CD4-positive, alpha-beta T cell treated with Interleukin-6 for 4 hours (primary cell): ENCODE measurements around the gene AK1.
"Not testable (repeated sequence)": the region's sequence is repeated elsewhere in the genome, so short reads cannot be mapped to it uniquely, and the experiment has no call there.

ENCODE experiments used
- DNase-seq: peaks from one replicate; pipeline ENCODE4 v3.0.0-alpha.2; 2020; ENCODE audit warnings: mixed read lengths

The AK1 gene

DNA sequence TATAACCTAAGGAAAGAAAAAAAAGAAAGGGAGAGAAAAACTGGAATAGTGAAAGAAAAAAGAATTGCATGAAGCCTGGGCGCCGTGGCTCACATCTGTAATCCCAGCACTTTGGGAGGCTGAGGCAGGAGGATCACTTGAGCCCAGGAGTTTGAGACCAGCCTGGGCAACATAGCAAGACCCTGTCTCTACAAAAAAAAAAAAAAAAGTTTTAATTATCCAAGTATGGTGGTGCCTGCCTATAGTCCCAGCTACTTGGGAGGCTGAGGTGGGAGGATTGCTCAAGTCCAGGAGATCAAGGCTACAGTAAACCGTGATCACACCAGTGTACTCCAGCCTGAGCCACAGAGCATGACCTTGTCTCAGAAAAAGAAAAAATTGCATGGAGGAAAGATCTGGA, 4.2 kb upstream of the AK1 start:
- DNase-seq: not testable (repeated sequence)

DNA sequence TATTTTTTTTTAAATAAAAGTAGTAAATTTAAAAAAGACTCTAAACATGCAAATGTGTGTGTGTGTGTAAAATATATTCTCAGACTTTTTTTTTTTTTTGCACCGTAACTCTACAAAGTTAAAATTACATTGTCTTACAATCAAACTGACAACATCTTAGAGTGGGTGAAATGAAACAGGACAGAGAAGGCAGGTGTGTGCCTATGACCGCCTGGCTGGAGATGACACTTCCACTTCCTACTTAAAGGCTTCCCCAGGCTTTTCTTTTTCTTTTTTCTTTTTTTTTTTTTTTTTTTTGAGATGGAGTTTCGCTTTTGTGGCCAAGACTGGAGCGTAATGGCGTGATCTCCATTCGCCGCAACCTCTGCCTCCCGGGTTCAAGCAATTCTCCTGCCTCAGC, 2.7 kb upstream of the AK1 start:
- DNase-seq: no peak

DNA sequence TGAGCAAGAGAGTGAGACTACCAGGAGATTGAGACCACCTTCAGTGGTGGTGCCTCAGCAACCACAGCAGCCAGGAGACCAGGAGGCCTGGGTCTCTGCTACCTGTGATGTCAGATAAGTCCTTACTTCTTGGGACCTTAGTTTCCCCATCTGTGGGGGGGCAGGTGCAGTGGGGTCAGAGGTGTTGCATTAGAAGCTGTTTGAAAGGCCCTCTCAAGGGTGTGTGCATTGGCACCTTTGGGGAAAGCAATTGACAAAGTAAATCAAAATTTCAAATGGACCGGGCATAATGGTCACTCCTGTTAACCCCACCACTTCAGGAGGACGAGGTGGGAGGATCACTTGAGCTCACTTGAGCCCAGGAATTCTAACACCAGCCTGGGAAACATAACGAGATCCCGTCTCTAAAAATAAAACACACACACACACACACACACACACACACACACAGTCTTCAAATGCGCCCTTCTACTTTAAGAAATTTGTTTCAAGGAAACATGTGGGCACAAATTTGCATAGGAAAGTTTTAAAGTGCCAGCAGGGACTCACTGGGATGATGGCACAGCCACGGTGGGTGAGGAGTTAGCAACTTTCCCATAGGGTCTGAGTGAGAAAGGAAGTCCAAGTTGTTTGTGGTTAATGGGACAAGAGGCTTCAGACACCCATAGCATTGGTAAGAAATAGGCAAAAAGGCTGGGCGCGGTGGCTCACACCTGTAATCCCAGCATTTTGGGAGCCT, 1.3 kb upstream of the AK1 start:
- DNase-seq: no peak

DNA sequence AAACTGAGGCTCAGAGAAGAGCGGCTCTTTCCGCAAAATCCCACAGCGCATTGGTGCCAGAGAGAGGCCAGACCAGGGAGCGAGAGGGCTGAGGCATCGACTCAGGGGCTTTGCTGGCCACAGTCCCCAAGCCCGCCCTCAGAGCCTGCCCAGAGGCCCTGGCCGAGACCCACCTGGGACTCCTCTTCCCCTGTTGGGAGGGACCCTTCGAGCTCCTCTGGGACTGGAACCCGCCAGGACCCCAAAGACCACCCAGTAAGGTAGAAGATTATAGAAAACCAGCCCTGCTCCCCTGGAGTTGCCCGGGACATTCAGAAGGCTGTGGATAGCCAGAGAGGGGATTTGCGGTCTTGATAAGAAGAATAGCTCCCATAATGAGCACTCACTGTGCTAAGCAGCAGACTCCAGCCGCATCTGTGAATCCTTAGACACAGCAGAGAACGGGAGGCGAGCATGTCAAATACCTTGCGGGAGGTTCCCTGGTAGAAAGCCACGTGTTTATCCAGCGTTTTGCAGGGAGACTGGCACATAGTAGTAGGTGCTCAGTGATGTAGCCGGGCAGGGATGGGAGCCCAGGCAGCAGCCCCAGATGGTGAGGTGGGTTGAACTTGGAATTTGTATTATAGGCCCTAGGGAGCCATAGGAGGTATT, 651 bp upstream of the AK1 start:
- no peak for DNase-seq

DNA sequence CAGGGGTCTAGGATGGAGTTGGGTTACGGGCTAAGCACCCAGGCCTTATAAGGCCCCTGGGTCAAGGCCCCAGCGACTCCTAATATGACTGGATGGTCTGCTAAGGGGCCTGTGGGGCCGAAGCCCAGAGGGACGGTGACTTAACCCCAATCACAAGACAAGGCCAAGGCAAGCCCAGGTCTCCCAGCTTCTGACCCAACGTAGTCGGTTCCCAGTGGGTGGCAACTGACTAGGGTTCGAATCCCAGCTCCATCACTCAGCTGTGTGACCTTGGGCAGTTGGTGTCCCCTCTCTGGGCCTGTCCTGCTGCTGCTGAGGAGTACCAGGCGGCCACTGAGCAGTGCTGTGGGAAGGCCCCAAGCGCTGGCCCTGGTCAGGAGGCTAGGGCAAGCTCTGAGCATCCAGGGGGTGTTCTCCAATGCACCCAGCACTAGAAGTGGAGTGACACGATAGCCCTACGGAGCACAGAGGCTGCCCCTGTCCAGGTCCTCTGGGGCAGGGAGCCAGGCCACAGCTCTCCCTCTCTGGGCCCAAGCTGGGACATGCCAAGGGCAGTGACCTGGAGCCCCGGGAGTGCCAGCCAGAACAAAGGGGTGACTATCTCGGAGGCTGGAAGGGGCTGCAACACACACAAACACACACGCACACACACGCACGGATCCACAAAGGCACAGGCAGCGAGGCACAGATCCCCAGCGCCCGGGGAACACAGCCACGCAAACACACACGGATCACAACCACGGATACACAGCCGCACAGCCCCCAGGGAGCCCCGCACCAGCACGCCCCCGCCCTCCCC, 512 bp downstream of the AK1 start:
- no peak for DNase-seq

DNA sequence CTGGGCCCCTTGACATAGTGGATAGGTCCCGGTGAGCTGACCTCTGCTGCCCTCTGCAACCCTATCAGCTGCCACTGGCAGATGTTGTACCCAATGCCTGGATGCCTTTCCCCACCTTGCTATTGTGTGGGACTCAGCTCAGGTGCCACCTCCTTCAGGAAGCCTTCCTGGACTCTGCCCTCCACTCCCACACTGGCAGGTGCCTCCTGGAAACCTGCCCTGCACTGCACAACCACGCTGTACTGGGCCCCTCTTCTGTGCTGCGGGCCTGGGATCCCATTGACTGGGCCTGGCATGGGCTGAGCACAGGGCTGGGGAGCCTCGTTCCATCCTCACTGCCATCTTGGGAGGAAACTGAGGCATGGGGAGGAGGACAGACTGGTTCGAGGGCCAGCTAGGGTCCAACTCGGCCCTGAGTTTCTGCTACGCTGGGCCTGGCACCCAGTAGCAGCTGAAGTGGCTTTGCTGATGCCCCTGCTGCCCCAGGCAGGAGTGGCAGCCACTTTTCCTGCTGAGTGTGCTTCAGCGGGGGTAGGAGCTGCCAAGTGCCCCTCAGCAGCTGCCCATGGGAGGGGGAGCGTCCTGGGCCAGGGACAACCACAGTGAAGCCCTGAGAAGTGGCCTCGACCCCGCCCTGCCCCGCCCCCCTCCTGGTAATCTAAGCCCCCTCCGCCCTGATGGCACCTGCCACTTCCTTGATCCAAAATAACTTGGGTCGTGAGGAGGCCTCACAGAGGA, 1.3 kb downstream of the AK1 start:
- no peak for DNase-seq

DNA sequence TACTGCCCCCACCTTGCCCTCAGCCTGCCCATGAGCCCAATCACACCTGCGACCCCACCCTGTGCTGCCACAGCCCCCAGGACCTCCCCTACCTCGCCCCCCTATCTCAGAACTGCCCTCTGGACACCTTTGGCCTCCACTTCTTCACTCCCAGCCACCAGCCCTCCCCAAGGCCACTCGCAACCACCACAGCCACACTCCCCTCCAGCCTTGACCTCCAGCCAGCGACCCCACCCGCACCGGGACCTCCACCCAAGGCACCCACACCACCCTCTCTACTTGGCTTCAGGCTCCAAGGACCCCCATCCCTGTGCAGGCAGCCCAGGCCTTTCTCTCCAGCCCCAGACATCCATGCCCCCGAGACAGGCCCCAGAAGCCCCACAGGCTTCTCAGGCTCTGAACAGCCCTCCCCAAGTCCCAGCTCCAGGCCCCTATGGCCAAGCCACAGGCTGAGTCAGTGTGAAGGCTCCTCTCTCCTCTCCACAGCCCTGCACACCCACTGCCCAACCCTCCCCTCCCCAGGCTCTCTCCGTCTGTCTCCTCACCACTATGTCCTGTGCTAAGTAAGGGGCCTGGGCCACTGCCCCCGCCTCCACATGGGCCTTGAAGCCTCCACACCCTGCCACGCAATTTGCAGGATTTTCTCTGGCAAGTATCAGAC, 2.0 kb downstream of the AK1 start:
- no peak for DNase-seq

DNA sequence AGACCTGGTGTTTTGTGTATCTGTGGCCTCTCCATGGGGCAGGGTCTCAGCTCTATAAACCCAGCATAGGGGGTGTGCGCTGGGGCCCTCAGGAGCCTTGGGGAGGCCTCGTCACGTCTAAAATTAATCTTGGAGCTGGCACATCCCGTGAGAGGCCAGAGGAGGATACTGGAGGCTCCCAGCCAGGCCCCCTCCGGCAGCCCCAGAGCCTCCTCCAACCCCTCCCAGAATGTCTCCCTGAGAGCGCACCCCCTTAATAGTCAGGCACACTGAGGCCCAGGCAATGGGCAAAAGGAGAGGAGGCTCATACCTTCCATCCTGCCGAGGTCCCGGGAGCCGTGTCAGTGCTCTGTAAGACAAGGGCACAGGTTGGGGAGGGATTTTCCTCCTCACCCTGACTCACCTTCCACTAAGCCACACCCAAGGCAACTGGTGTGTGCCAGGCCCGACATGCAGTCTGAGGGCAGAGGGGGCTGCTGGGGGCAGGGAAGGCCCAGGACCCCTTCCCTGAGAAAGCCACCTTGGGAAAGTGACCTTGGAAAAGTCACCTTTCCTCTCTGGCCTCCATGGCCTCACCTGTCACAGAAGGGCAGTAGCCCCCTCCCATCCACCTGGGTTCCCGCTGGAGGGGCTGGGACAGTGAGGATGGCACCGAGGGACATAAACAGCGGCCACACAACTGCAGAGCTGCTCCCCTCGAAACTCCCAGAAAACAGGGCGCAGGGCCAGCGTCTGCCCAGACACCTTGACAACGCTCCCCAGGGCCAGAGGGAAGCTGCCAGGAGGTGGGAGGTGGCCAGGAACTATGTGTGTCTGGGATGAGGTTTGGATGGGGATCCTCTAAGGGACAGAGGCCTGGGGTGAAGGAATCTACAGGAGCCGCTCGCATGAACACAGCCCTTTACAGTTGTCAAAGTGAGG, 2.9 kb downstream of the AK1 start:
- no peak for DNase-seq

DNA sequence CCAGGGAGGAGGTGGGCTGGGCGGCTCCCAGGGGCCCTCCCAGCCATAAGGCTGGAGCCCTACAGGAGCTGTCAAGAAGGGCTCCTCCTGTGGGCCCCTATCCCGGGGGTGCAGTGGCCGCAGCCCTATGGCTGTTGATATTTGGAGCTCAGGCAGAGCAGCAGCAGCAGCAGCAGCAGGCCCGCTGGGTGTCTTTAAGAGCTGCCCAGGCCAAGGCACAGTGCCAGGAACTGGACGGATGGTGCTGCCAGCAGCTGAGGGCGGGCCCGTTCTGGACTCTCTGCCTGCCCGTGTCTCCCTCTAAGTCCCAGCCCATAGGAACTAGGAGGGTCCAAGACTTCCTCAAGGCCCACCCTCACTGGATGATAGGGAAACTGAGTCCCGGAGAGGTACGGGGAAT, 3.6 kb downstream of the AK1 start:
- no peak for DNase-seq

DNA sequence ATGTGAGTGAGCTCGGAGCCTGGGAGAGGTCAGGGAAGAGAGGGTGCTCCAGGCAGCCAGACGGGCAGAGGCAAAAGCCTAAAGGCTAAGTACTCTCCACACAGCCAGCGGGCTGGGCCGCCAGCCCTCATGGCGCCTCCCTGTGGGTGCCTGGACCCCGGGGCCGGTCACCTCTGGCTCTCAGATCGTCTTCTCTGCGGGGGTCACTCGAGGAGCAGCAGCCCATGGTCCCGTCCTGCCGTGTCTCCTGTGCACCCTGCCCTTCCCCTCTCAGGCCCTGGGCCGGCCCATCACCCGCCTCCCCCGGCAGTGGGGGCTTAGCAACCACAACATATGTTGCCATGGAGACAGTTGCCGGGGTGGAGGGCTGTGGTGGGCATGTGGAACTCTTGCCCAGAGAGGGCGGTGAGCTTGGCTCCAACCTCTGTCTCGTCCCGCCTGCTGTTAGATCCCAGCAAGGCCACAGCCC, 4.2 kb downstream of the AK1 start:
- no peak for DNase-seq

DNA sequence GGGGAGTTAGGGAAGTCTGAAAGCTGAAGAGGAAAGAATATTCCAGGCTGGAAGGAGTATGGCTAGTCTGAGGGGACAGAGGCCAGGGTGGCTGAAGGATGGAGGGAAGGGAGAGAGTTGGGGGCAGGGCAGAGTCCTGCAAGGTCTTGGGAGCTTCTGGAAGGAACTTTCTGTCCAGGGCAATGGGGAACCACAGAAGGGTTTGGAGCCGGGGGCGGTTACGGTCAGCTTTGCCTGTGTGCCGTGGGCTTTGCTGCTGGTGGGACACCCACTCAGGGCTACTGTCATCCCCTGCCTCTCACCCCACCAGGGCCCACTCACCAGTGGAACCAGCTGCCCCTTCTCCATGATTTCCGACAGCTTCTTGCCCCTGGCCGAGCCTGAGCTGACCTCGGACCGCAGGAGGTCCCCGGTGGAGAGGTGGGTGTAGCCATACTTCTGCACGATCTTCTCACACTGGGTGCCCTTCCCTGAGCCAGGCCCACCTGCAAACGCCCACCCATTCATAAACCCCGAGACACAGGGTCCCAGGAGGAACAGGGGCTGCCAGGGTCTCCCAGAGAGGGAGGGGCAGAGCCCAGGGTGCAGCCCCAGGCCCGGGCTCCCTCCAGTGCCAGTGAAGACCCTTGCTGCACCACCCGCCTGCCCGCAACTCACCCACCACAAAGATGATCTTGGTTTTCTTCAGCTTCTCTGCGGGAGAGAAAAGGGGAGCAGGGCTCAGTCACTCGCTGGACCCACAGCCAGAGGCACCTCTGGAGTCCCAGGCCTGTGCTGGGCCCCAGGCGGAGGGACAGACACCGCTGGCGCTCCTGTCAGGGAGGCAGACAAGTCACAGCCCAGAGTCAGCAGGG, 4.9 kb downstream of the AK1 start:
- DNase-seq: no peak

DNA sequence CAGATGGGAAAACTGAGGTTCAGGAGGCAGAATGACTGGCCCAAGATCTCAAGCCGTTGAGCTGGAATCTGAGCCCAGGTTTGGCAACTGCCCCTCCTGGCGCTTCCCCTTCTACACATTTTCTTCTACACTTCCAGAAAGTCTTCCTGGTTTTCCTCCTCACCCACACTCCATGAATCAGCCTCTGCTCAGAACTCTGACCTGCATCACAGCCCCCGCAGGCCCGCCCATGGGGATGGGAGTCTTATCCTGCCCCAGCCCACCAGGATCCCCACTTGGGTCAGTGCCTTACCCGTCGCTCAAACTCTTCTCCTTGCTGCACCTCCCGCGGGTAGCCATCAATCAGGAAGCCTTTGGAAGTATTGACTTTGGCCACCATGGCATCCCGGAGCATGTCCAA, 5.9 kb downstream of the AK1 start:
- no peak for DNase-seq

DNA sequence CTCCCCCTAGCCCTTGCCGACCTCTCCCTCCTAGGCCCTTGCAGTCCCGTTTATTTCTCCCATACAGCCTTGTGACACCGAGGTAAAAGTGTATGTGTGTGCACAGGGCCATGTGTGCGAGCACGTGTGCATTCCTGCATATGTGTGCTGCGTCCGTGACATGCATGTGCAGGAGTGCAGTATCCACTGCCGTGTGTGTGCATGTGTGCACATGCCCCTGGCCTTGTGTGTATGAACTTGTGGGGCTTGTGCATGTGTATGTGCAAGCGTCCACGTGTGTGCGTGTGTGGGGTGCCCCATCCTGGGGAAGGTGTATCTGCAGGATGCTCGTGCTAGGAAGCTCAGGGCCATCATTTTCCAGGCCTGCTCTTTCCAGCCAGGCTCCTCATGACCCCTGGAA, 6.6 kb downstream of the AK1 start:
- no peak for DNase-seq

DNA sequence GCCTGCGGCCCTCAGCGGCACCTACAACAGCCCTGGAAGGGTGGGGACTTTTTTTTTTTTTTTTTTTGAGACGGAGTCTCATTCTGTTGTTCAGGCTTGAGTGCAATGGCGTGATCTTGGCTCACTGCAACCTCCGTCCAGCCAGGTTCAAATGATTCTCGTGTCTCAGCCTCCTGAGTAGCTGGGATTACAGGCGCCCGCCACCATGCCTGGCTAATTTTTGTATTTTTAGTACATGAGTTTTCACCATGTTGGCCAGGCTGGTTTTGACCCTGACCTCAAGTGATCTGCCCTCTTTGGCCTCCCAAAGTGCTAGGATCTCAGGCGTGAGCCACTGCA, 7.4 kb downstream of the AK1 start:
- not testable (repeated sequence) for DNase-seq

DNA sequence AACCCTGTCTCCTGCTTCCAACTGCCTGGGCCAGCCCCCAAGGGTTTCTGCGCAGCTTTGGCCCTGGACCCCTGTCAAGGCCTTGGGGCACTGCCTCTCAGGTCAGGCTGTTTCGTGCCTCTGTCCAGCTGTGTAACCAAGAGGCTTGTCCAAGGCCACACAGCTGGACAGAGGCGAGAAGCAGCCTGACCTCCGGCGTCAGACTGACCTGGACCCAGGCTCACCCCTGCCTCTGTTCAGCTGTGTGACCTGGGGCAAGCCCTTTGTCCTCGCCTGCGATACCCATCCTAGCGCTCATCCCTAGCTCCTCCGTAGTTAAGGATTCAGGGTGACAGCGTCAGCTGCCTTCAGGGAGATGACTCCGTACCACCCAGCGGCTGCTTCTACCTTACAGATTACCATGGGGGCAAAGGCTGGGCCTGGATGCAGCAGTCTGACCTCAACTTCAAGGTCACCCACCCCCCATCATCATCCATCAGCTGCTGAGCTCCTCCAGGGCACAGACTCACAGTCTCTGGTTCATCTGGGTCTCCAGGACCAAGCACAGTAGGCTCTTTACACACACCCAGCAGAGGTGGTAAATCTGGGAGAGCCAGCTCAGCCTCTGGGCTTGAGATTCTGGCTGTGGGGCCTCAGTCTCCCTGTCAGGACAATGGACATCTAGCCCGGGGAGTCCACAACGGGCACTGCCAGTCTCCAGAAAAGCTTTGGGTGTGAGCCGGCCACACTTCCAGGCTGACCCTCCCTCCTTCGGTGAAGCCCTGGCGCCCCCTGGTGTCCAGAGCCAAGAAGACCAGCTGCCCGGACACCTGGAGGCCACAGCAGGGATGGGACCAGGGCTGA, 7.9 kb downstream of the AK1 start:
- DNase-seq: peak; percentile 86

DNA sequence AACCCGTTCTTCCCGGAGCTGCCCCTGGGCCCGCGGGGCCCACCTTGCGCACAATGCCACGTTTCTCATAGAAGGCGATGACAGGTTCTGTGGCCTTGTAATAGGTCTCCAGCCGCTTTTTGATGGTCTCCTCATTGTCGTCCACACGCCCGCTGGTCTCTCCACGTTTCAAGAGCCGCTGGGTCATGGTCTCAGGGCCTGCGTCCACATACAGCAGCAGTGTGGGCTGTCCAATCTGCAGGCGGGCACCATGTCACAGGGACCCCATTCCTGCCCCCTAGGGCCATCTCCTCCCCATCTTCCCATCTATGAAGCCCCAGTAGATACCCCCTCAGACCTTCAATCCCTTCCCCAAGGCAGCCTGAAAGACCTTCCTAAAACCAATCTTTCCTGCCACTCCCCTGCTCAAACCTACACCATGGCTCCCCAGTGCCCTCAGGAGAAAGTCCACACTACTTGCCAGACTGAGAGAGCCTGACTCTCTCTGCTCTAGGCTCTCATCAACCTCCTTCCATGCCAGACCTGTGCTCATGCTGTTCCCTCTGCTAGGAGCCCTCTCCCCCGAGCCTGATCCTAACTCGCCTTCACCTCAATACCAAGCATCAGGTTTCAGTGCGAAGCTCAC, 9.1 kb downstream of the AK1 start:
- no peak for DNase-seq

DNA sequence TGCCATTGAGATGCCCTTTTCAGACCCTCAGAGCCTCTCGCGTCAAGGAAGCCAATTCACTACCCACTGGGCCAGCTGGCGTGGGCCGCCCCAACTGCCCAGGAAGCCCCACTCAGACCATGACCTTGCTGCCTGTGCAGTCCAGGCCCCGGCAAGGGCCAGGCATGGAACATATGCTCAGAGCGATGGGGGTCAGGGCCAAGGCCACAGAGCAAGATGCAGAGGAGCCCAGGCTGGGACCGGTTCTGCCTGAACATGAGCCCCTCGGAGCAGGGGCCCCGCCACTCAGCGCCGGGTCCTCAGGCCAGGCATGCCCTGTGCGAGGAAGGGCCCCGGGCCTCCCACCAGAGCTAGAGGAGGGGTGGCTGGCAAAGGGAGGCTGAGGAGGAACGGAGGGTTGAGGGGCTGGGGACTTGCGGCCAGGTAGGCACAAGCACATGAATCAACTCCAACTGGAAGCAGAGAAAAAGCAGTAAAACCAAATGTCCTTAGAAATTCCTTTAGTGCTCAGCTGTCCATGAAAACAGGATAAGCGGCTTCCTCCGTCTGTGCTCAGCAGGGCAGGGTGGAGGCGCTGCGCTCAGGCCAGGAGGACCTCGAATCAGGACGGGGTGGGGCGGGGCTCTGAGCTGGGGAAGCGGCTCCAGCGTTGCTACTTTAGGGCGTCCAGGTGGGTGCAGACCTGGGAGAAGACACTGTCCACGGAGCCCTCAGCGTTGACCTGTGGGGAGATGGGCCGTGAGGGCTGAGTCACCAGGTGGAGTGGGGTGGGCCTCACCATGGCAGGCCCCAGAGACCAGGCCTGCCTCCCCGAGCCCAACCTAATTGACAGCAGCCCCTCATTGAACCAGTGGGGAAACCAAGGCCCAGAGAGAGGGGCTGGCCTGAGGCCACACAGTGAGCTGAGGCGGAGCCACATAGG, 9.9 kb downstream of the AK1 start:
- DNase-seq: no peak

DNA sequence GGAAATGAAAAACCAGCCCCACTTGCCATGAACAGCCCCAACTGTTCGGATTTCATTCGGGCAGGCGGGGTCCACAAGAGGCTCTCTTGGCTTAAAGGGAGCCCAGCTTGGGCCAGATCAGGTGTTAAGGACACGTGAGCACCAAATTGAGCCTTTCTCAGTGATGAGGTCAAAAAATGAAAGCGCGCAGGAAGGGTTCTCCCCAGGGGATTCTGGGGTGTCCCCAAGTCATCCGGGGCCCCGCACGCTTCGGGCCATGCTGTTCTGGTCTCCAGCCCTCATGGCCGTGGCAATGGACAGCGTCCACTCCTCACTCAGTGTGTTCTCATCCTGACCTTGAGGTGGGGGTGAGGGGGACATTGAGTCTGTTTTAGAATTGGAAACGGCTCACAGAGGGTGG, 10.9 kb downstream of the AK1 start:
- DNase-seq: no peak
